GM23338 (cell line): Measurements from ENCODE around the gene NUP88. TPM values are rescaled to one million over a fixed set of nuclear protein-coding genes. Genes with fewer than 3 reads are reported as not detected.

ENCODE experiments used
- ATAC-seq: fragments of 200-7000 bp; cut with Tn5 transposase; 3 replicates; pipeline ENCODE4 v1.9.1; 2020
- DNase-seq: peaks from one replicate; pipeline ENCODE4 v3.0.0-alpha.2; 2015; ENCODE audit warnings: low spot score
- H2AFZ ChIP-seq: fragments of 200-600 bp; sonication (generic); 2 replicates; pipeline ENCODE4 v1.8.0; 2016; ENCODE audit warnings: antibody characterized with exemption, mild to moderate bottlenecking, moderate library complexity
- H3F3A ChIP-seq: fragments of 200-600 bp; sonication (generic); replicated peaks from 2 replicates; pipeline ENCODE4 v1.8.0; 2017; ENCODE audit warnings: antibody characterized with exemption, mixed run types, low read depth
- H3K27ac ChIP-seq: fragments of 200-600 bp; sonication (generic); 2 replicates; pipeline ENCODE4 v1.6.1; 2016; ENCODE audit warnings: low read depth
- H3K27me3 ChIP-seq: fragments of 200-600 bp; sonication (generic); 2 replicates; pipeline ENCODE4 v1.8.0; 2016; ENCODE audit warnings: mild to moderate bottlenecking, mixed run types, moderate library complexity; ENCODE audit not compliant: insufficient read depth
- H3K36me3 ChIP-seq: fragments of 200-600 bp; sonication (generic); 2 replicates; pipeline ENCODE4 v1.8.0; 2016; ENCODE audit warnings: mild to moderate bottlenecking; ENCODE audit not compliant: insufficient read depth
- H3K4me1 ChIP-seq: fragments of 200-600 bp; sonication (generic); 2 replicates; pipeline ENCODE4 v1.8.0; 2016; ENCODE audit warnings: mild to moderate bottlenecking, moderate library complexity; ENCODE audit not compliant: insufficient read depth
- H3K4me2 ChIP-seq: fragments of 200-600 bp; sonication (generic); 2 replicates; pipeline ENCODE4 v1.7.1; 2017; ENCODE audit warnings: mixed run types
- H3K4me3 ChIP-seq: fragments of 200-600 bp; sonication (generic); 2 replicates; pipeline ENCODE4 v1.6.1; 2016; ENCODE audit warnings: mixed run types
- H3K79me2 ChIP-seq: fragments of 200-600 bp; sonication (generic); replicated peaks from 2 replicates; pipeline ENCODE4 v1.8.0; 2017; ENCODE audit warnings: mild to moderate bottlenecking; ENCODE audit not compliant: insufficient read depth
- H3K9me2 ChIP-seq: fragments of 200-600 bp; sonication (generic); 2 replicates; pipeline ENCODE4 v1.8.0; 2017; ENCODE audit not compliant: insufficient read depth
- H4K20me1 ChIP-seq: fragments of 200-600 bp; sonication (generic); replicated peaks from 2 replicates; pipeline ENCODE4 v1.8.0; 2017; ENCODE audit warnings: mild to moderate bottlenecking; ENCODE audit not compliant: insufficient read depth
- H3K27ac Mint-ChIP-seq: 2 replicates; pipeline ENCODE4 v1.8.0; 2020; ENCODE audit warnings: inconsistent platforms, mild to moderate bottlenecking, moderate library complexity, mixed read lengths
- H3K27me3 Mint-ChIP-seq: 3 replicates; pipeline ENCODE4 v1.8.0; 2022; ENCODE audit warnings: low read depth, mild to moderate bottlenecking, moderate library complexity, mixed read lengths, inconsistent platforms; ENCODE audit not compliant: insufficient read depth, poor library complexity
- H3K36me3 Mint-ChIP-seq: 3 replicates; pipeline ENCODE4 v1.8.0; 2021; ENCODE audit warnings: low read depth, mild to moderate bottlenecking, inconsistent platforms, moderate library complexity, mixed read lengths
- H3K4me1 Mint-ChIP-seq: 3 replicates; pipeline ENCODE4 v1.8.0; 2020; ENCODE audit warnings: mild to moderate bottlenecking, inconsistent platforms, mixed read lengths
- H3K4me3 Mint-ChIP-seq: 3 replicates; pipeline ENCODE4 v1.8.0; 2021; ENCODE audit warnings: moderate library complexity, mild to moderate bottlenecking, inconsistent platforms, mixed read lengths
- H3K9me3 Mint-ChIP-seq: 3 replicates; pipeline ENCODE4 v1.8.0; 2020; ENCODE audit warnings: moderate library complexity, mild to moderate bottlenecking, inconsistent platforms, mixed read lengths
- CREB1 ChIP-seq: fragments of 250-450 bp; sonication (Bioruptor Pico); IDR thresholded peaks from 2 replicates; pipeline ENCODE4 v1.5.0; 2020; ENCODE audit warnings: low read depth, mild to moderate bottlenecking, moderate library complexity
- ETS1 ChIP-seq: IDR thresholded peaks from 2 replicates; pipeline ENCODE4 v1.6.1; 2016; ENCODE audit warnings: antibody characterized with exemption
- EZH2 ChIP-seq: fragments of 200-600 bp; sonication (generic); IDR thresholded peaks from one replicate; pipeline ENCODE4 v1.8.0; 2017; ENCODE audit warnings: antibody characterized with exemption, mild to moderate bottlenecking, low read depth; ENCODE audit not compliant: unreplicated experiment
- EZH2phosphoT487 ChIP-seq: fragments of 200-600 bp; sonication (generic); IDR thresholded peaks from one replicate; pipeline ENCODE4 v1.8.1; 2018; ENCODE audit warnings: antibody characterized with exemption; ENCODE audit not compliant: unreplicated experiment
- JUNB ChIP-seq: IDR thresholded peaks from one replicate; pipeline ENCODE4 v1.6.1; 2016; ENCODE audit warnings: antibody characterized with exemption; ENCODE audit not compliant: unreplicated experiment
- NANOG ChIP-seq: IDR thresholded peaks from 2 replicates; pipeline ENCODE4 v1.6.1; 2016; ENCODE audit warnings: antibody characterized with exemption, borderline replicate concordance
- POLR2AphosphoS5 ChIP-seq: IDR thresholded peaks from 2 replicates; pipeline ENCODE4 v1.6.1; 2016; ENCODE audit warnings: antibody characterized with exemption, low read depth
- STAT1 ChIP-seq: IDR thresholded peaks from one replicate; pipeline ENCODE4 v1.6.1; 2016; ENCODE audit warnings: antibody characterized with exemption; ENCODE audit not compliant: unreplicated experiment
- ZNF114 ChIP-seq: fragments of 250-450 bp; sonication (Bioruptor Pico); IDR thresholded peaks from 2 replicates; pipeline ENCODE4 v1.5.0; 2020; ENCODE audit warnings: mild to moderate bottlenecking, moderate library complexity
- ZNF331 ChIP-seq: fragments of 250-450 bp; sonication (Bioruptor Pico); IDR thresholded peaks from 2 replicates; pipeline ENCODE4 v1.5.0; 2020; ENCODE audit warnings: low read depth, mild to moderate bottlenecking, moderate library complexity
- polyA plus RNA-seq: library from polyadenylated mRNA; unstranded; fragments of >200 nt; fragmentation: Nextera tagmentation; extraction: Ambion mirVana; gene quantifications from 2 replicates; pipeline ENCODE4 v1.2.1, GENCODE V29; 2016
- total RNA-seq: library from RNA; depleted of rRNA; stranded (reverse); fragments of >200 nt; shearing (Covaris generic); gene quantifications from 2 replicates; pipeline ENCODE4 v1.2.3, GENCODE V29; 2014
- TF ChIP-seq, protein P1 (sequence below), 2 experiments: fragments of 200-600 bp in 1 of 2; sonication (generic) in 1 of 2; conservative IDR thresholded peaks; 2 replicates each; pipeline versions ENCODE4 v1.5.1 to v1.6.1; 2016 to 2017; ENCODE audit warnings: antibody characterized with exemption in 2 of 2, low read depth in 2 of 2, mild to moderate bottlenecking in 2 of 2, moderate library complexity in 1 of 2
- TF ChIP-seq, protein P2 (sequence below): fragments of 250-450 bp; sonication (Bioruptor Pico); IDR thresholded peaks from 2 replicates; pipeline ENCODE4 v1.5.0; 2020; ENCODE audit warnings: mild to moderate bottlenecking, moderate library complexity
- TF ChIP-seq, protein P3 (sequence below): IDR thresholded peaks from one replicate; pipeline ENCODE4 v1.6.1; 2018; ENCODE audit warnings: antibody characterized with exemption; ENCODE audit not compliant: unreplicated experiment

The NUP88 gene
- total and polyA plus RNA-seq, 2 experiments from 2014 or later = 110 to 172 TPM

DNA sequence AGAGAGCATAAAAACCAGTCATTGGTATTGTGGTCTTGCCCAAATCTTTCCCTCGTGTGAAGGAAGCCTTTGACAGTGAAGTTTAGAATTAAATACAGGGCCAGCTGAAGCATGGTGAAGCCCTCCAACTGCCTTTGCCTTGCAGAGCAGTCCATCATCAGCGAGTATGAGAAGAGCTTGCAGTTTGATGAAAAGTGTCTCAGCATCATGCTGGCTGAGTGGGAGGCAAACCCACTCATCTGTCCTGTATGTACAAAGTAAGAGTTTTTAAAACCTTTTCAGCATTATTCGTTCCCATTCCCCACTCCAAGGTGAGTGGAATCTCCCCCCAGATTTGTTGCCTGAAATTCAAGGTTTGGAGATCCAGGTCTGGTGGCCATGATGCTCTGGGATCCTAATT, 6.4 kb upstream of the NUP88 start:
- Mint-ChIP-seq H3K36me3 (peaks cover 95% of the 10 kb centered on the region), H3K4me3 (no peak overlapping the region), H3K9me3 (no peaks in the 10 kb centered on the region), H3K27me3 (peaks cover under 1% of the 10 kb centered on the region), H3K4me1 (peaks cover 6% of the 10 kb centered on the region), H3K27ac (no peak overlapping the region)
- Histone ChIP-seq H3K79me2 (peaks cover 35% of the 10 kb centered on the region), H3K4me3 (no peak overlapping the region), H3K36me3 (peaks cover 66% of the 10 kb centered on the region), H3K4me1 (peaks cover 5% of the 10 kb centered on the region), H3F3A (peaks cover 15% of the 10 kb centered on the region), H3K9me2 (no peaks in the 10 kb centered on the region), H3K4me2 (no peak overlapping the region), H4K20me1 (peaks cover 29% of the 10 kb centered on the region), H3K27ac (no peak overlapping the region), H2AFZ (no peak overlapping the region), H3K27me3 (no peaks in the 10 kb centered on the region)
- no peak for ATAC-seq
- TF ChIP-seq, protein P1, sequence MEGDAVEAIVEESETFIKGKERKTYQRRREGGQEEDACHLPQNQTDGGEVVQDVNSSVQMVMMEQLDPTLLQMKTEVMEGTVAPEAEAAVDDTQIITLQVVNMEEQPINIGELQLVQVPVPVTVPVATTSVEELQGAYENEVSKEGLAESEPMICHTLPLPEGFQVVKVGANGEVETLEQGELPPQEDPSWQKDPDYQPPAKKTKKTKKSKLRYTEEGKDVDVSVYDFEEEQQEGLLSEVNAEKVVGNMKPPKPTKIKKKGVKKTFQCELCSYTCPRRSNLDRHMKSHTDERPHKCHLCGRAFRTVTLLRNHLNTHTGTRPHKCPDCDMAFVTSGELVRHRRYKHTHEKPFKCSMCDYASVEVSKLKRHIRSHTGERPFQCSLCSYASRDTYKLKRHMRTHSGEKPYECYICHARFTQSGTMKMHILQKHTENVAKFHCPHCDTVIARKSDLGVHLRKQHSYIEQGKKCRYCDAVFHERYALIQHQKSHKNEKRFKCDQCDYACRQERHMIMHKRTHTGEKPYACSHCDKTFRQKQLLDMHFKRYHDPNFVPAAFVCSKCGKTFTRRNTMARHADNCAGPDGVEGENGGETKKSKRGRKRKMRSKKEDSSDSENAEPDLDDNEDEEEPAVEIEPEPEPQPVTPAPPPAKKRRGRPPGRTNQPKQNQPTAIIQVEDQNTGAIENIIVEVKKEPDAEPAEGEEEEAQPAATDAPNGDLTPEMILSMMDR (conservative IDR thresholded peaks at IDR 0.05; ENCODE audit: low read depth in 2 of 2) = no peak
- no peak for TF ChIP-seq EZH2
- TF ChIP-seq NANOG = no peak
- TF ChIP-seq ZNF114 (CRISPR knock-in tag) = no peak
- no peak for TF ChIP-seq CREB1 (CRISPR knock-in tag)
- no peak for TF ChIP-seq ETS1
- TF ChIP-seq, protein P2, sequence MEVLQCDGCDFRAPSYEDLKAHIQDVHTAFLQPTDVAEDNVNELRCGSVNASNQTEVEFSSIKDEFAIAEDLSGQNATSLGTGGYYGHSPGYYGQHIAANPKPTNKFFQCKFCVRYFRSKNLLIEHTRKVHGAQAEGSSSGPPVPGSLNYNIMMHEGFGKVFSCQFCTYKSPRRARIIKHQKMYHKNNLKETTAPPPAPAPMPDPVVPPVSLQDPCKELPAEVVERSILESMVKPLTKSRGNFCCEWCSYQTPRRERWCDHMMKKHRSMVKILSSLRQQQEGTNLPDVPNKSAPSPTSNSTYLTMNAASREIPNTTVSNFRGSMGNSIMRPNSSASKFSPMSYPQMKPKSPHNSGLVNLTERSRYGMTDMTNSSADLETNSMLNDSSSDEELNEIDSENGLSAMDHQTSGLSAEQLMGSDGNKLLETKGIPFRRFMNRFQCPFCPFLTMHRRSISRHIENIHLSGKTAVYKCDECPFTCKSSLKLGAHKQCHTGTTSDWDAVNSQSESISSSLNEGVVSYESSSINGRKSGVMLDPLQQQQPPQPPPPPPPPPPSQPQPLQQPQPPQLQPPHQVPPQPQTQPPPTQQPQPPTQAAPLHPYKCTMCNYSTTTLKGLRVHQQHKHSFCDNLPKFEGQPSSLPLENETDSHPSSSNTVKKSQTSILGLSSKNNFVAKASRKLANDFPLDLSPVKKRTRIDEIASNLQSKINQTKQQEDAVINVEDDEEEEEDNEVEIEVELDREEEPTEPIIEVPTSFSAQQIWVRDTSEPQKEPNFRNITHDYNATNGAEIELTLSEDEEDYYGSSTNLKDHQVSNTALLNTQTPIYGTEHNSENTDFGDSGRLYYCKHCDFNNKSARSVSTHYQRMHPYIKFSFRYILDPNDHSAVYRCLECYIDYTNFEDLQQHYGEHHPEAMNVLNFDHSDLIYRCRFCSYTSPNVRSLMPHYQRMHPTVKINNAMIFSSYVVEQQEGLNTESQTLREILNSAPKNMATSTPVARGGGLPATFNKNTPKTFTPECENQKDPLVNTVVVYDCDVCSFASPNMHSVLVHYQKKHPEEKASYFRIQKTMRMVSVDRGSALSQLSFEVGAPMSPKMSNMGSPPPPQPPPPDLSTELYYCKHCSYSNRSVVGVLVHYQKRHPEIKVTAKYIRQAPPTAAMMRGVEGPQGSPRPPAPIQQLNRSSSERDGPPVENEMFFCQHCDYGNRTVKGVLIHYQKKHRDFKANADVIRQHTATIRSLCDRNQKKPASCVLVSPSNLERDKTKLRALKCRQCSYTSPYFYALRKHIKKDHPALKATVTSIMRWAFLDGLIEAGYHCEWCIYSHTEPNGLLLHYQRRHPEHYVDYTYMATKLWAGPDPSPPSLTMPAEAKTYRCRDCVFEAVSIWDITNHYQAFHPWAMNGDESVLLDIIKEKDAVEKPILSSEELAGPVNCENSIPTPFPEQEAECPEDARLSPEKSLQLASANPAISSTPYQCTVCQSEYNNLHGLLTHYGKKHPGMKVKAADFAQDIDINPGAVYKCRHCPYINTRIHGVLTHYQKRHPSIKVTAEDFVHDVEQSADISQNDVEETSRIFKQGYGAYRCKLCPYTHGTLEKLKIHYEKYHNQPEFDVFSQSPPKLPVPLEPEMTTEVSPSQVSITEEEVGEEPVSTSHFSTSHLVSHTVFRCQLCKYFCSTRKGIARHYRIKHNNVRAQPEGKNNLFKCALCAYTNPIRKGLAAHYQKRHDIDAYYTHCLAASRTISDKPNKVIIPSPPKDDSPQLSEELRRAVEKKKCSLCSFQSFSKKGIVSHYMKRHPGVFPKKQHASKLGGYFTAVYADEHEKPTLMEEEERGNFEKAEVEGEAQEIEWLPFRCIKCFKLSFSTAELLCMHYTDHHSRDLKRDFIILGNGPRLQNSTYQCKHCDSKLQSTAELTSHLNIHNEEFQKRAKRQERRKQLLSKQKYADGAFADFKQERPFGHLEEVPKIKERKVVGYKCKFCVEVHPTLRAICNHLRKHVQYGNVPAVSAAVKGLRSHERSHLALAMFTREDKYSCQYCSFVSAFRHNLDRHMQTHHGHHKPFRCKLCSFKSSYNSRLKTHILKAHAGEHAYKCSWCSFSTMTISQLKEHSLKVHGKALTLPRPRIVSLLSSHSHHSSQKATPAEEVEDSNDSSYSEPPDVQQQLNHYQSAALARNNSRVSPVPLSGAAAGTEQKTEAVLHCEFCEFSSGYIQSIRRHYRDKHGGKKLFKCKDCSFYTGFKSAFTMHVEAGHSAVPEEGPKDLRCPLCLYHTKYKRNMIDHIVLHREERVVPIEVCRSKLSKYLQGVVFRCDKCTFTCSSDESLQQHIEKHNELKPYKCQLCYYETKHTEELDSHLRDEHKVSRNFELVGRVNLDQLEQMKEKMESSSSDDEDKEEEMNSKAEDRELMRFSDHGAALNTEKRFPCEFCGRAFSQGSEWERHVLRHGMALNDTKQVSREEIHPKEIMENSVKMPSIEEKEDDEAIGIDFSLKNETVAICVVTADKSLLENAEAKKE (CRISPR knock-in tag) = no peak
- TF ChIP-seq JUNB = no peak
- no peak for TF ChIP-seq ZNF331 (CRISPR knock-in tag)
- TF ChIP-seq POLR2AphosphoS5 = no peak
- TF ChIP-seq STAT1 = no peak
- TF ChIP-seq, protein P3, sequence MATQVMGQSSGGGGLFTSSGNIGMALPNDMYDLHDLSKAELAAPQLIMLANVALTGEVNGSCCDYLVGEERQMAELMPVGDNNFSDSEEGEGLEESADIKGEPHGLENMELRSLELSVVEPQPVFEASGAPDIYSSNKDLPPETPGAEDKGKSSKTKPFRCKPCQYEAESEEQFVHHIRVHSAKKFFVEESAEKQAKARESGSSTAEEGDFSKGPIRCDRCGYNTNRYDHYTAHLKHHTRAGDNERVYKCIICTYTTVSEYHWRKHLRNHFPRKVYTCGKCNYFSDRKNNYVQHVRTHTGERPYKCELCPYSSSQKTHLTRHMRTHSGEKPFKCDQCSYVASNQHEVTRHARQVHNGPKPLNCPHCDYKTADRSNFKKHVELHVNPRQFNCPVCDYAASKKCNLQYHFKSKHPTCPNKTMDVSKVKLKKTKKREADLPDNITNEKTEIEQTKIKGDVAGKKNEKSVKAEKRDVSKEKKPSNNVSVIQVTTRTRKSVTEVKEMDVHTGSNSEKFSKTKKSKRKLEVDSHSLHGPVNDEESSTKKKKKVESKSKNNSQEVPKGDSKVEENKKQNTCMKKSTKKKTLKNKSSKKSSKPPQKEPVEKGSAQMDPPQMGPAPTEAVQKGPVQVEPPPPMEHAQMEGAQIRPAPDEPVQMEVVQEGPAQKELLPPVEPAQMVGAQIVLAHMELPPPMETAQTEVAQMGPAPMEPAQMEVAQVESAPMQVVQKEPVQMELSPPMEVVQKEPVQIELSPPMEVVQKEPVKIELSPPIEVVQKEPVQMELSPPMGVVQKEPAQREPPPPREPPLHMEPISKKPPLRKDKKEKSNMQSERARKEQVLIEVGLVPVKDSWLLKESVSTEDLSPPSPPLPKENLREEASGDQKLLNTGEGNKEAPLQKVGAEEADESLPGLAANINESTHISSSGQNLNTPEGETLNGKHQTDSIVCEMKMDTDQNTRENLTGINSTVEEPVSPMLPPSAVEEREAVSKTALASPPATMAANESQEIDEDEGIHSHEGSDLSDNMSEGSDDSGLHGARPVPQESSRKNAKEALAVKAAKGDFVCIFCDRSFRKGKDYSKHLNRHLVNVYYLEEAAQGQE = no peak
- TF ChIP-seq EZH2phosphoT487 = no peak
- DNase-seq = no peak
